ENCODE results near the gene FHIT. TPM values are rescaled to one million over a fixed set of nuclear protein-coding genes. Genes with fewer than 3 reads are reported as not detected.

FHIT gene
- total and polyA plus RNA-seq, 4 donors: 2.1 to 14.7 (median 6.6) TPM

GRCh38 chr3:61283876-61284275 lies 32.6 kb upstream of the FHIT start (continued):
- TF ChIP-seq ZBTB33 (IDR thresholded peaks at IDR 0.05): no peak
- no peak for TF ChIP-seq SP1 (IDR thresholded peaks at IDR 0.05)
- no peak for TF ChIP-seq NR2F2 (IDR thresholded peaks at IDR 0.05)
- TF ChIP-seq JUND (IDR thresholded peaks at IDR 0.05): no peak
- TF ChIP-seq GABPA (IDR thresholded peaks at IDR 0.05 in 1 of 2, conservative IDR thresholded peaks at IDR 0.05 in 1 of 2): no peak
- TF ChIP-seq ATF3 (IDR thresholded peaks at IDR 0.05): no peak
- TF ChIP-seq TAF1 (conservative IDR thresholded peaks at IDR 0.05): no peak
- TF ChIP-seq FOXA2 (IDR thresholded peaks at IDR 0.05): no peak

GRCh38 chr3:61278713-61279112 lies 27.5 kb upstream of the FHIT start:
- no peak for DNase-seq (ENCODE audit: low spot score)
- no peak for TF ChIP-seq ZBTB33 (IDR thresholded peaks at IDR 0.05)
- no peak for TF ChIP-seq RAD21 (IDR thresholded peaks at IDR 0.05)
- no peak for TF ChIP-seq FOXA2 (IDR thresholded peaks at IDR 0.05)
- no peak for TF ChIP-seq NR2F2 (IDR thresholded peaks at IDR 0.05)
- no peak for TF ChIP-seq CTCF (IDR thresholded peaks at IDR 0.05; ENCODE audit: low read depth, low read length, missing input control)
- no peak for TF ChIP-seq YY1 (IDR thresholded peaks at IDR 0.05)
- no peak for TF ChIP-seq HNF4G (IDR thresholded peaks at IDR 0.05)
- TF ChIP-seq SP1 (IDR thresholded peaks at IDR 0.05): no peak
- TF ChIP-seq REST (IDR thresholded peaks at IDR 0.05): no peak
- no peak for TF ChIP-seq ATF3 (IDR thresholded peaks at IDR 0.05)
- no peak for TF ChIP-seq MAX (IDR thresholded peaks at IDR 0.05)
- no peak for TF ChIP-seq EGR1 (IDR thresholded peaks at IDR 0.05; ENCODE audit: low read depth in 2 of 2)
- TF ChIP-seq TAF1 (conservative IDR thresholded peaks at IDR 0.05): no peak
- TF ChIP-seq FOXA1 (IDR thresholded peaks at IDR 0.05): no peak
- TF ChIP-seq RXRA (IDR thresholded peaks at IDR 0.05): no peak
- no peak for TF ChIP-seq JUND (IDR thresholded peaks at IDR 0.05)
- no peak for TF ChIP-seq GABPA (IDR thresholded peaks at IDR 0.05 in 1 of 2, conservative IDR thresholded peaks at IDR 0.05 in 1 of 2)
- TF ChIP-seq HNF4A (conservative IDR thresholded peaks at IDR 0.05): no peak
- WGBS: 97% methylated on average over 2 of the region's 2 CpGs
- no peaks in the 10 kb centered on the region for H3K36me3 ChIP-seq (ENCODE audit: control insufficient read depth in 4 of 4, insufficient read depth in 3 of 4, low read depth in 1 of 4, low read length in 3 of 4)
- H3K4me3 ChIP-seq (ENCODE audit: low read depth in 1 of 3, low read length in 3 of 3): no peak overlapping the region
- no peaks in the 10 kb centered on the region for H3K9me3 ChIP-seq (ENCODE audit: control insufficient read depth in 4 of 4, low read length in 3 of 4)
- no peaks in the 10 kb centered on the region for H3K4me1 ChIP-seq (ENCODE audit: control insufficient read depth in 4 of 4, insufficient read depth in 4 of 4, low read length in 3 of 4)
- no peak overlapping the region for H3K9ac ChIP-seq (ENCODE audit: low read depth in 1 of 2, low read length in 2 of 2)
- H3K27ac ChIP-seq (ENCODE audit: low read depth in 1 of 2, low read length in 2 of 2): no peak overlapping the region
- H3K27me3 ChIP-seq (ENCODE audit: control insufficient read depth in 4 of 4, insufficient read depth in 4 of 4, low read length in 3 of 4): no peaks in the 10 kb centered on the region

All from liver (tissue), 9 donors.